RCC 7860 (cell line): ENCODE data around the gene RAPGEF3.

Source experiments
- DNase-seq: peaks from one replicate; pipeline ENCODE4 v3.0.0-alpha.2; 2015; ENCODE audit warnings: low spot score
- FAIRE-seq: peaks from 2 replicates; lab custom pipeline; 2012; peaks lifted over from hg19 to GRCh38; lab: Jason Lieb, UNC

Gene RAPGEF3

GRCh38 chr12:47777741-47778558 is 19.3 kb upstream of the RAPGEF3 start:
- FAIRE-seq: no peak

DNA sequence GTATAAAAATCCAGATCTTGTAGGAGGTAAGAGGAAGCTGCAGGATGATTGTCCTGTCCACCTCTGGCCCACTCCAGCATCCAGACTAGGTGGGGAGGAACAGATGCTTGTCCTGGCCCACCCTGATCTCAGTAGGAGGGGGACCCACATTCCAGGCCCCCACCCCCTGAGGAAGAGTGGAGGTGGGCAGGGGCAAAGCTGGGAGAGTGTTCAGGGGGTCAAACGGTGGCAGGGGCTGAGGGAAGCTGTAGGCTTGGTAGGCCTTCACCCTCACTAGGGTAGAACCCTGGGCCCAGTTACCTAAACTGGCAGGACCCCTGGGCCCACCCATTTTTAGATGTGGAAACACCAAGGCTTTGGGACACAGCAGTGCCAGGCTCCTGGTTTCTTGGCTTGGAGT is 18.5 kb upstream of the RAPGEF3 start:
- FAIRE-seq (no peak), DNase-seq (no peak)

More at GRCh38 chr12:47777741-47778558, 19.3 kb upstream of the RAPGEF3 start:
- DNase-seq: no peak

DNA sequence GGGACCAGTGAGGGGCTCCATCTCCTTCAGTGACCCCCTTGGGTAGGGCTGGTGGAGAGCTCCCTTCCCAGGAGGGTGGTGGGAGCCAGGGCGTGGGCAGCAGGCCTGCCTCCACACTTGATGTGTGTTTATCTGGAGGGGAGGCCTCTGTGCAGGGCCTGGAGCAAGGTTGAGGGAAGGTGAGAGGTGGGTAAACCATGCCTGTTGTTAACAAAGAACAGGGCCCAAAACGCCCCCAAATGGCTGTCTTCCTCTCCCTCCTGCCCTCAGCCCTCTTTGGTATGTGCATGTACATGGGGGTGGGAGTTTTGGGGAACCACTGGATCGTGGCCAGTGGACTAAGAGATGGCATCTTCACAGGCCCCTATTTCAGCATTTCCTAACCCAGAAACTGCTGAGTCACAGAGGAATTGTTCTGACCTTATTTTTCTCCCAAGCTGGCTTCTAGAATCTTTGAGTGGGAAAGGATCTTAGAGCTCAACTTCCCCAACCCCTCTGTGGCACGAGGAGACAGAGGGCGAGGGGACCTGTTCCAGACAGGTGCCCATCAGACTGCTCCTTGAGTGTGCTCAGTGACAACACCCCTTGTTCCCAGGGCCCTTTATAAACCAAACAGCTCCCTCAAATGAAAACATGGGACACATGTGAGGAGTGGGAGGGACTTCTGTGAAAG is 17.9 kb upstream of the RAPGEF3 start:
- no peak for DNase-seq
- FAIRE-seq: no peak

GRCh38 chr12:47775100-47775911 is 16.6 kb upstream of the RAPGEF3 start:
- DNase-seq (no peak), FAIRE-seq (no peak)

- no peak for FAIRE-seq
Measured at GRCh38 chr12:47774663-47775062, 16.0 kb upstream of the RAPGEF3 start.

GRCh38 chr12:47773858-47774580 is 15.3 kb upstream of the RAPGEF3 start:
- FAIRE-seq (no peak), DNase-seq (no peak)

More at GRCh38 chr12:47774663-47775062, 16.0 kb upstream of the RAPGEF3 start:
- DNase-seq: no peak

DNA sequence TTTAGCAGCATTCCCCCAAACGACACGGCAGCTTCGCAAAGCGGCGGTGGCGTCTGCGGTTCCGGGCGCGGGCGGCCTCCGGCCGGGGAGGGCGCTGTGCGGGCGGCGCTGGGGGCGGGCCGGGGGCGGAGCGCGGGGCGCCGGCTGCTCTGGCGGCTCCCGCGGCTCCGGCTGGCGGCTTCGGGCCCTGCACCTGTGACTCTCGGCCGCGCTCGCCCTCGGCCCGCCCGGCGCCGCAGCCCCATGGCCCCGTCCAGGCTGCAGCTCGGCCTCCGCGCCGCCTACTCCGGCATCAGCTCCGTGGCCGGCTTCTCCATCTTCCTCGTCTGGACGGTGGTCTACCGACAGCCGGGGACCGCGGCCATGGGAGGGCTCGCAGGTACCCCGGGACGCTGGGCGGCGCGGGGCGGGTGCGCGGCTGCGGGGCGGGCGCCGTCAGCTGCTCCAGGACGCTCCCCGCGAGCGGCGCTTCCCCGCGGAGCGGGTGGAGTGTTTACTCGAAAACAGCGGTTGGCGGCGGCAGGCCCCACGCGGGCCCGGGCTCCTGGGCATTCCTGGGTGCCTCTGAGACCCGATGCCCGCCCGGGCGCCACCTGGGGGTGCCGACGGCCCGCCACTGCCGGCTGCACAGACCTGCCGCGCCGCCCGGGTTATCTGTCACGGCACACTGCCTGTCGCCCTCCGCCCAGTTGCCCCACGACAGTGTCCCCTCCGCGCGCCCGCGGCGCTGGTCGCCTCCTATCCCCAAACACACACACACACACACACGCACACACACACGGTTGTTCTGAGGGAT is 14.6 kb upstream of the RAPGEF3 start, which contains the start of gene SLC48A1:
TSS of gene SLC48A1 (plus strand) at position 177 of the 796 bp plus-strand sequence. CDS start at position 244, 67 bp downstream.
- FAIRE-seq: no peak
- no peak for DNase-seq

- DNase-seq (no peak), FAIRE-seq (no peak)
Measured at GRCh38 chr12:47772738-47773061, 14.0 kb upstream of the RAPGEF3 start.

- no peak for DNase-seq
- FAIRE-seq: no peak
Measured at GRCh38 chr12:47772094-47772660, 13.5 kb upstream of the RAPGEF3 start.

GRCh38 chr12:47771304-47771703 is 12.6 kb upstream of the RAPGEF3 start:
- no peak for FAIRE-seq
- no peak for DNase-seq

- DNase-seq: no peak
- no peak for FAIRE-seq
Measured at GRCh38 chr12:47770086-47770726, 11.5 kb upstream of the RAPGEF3 start.

DNA sequence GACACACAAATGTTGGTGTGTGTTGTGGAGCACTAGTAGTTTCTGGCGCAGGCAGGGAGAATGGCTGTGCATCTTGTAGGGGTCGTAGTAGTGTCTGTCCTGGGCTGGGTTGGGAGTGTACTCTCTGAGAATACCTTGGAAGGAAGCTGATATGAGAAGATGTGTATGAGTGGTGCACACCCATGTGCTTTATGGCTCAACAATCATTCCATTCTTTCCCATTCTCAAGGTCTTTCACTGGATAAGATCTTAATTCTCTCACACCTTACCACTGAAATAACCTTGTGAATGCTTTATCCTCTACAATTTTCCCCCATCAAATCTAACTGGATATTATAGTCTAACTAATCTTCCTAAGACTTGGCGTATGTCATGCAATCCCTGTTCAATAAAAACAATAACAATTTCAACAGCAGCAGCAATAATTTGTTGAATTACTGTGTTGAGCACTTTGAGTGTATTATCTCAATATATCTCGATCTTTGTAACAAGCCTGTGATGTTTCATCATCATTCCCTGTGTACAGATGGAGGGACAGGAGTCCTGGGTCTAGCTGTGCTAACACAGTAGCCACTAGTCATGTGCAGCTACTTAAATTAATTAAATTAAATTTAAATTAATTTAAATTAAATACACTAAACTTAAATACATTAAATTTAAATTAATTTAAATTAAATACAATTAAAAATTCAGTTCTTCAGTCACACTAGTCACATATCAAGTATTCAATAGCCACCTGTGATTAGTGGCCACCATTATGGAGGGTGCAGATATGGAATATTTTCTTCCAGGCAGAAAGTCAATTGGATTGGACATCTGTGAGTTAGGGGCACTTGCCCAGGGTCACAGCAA is 10.8 kb upstream of the RAPGEF3 start:
- FAIRE-seq: no peak

DNA sequence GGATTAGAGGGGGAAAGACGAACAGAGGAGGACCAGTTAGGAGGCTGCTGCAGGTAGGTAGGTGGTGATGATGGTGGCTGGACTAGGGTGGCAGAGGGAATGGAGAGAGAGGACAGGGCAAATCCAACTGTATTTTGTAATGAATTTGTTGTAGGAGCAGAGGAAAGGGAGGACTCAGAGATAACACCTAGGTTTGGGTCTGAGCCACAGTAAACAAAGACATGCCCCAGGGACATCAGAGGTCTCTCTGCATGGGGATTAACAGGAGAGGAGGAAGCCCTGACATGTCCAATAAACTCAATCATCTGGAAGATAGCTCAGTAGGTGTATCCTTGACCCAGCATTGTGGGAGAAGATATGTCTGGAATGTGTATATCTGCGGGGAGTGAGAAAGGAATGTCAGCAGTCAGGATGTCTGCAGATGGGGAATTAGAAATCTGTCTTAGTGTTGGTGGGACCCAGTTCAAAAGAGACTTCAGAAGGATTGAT is 9.7 kb upstream of the RAPGEF3 start:
- peak; percentile 95 for DNase-seq
- peak; percentile 86 for FAIRE-seq

More for the DNA sequence above, 10.8 kb upstream of the RAPGEF3 start:
- no peak for DNase-seq

DNA sequence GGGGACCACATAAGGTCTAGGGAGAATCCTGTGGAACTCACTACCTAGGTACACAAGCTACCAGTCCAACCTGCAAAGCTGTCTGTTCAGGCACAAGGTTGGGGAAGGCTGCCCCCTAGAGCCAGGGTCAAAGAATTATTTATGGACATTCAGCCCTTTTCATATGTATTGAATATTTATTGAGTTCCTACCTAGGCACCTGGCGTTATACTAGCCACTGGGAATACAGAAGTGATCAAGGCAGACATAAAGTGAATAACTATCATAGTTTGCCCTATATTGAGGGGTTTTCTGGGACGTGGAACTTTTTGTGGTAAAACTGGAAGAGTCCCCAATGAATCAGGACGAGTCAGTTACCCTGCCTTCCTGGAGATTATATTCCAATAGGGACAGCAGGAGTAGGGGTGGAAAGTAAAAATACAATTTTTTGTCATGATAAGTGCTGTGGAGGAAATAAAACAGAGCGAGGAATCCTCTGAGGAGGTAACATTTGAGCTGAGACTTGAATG is 8.6 kb upstream of the RAPGEF3 start:
- DNase-seq: no peak
- FAIRE-seq: no peak

DNA sequence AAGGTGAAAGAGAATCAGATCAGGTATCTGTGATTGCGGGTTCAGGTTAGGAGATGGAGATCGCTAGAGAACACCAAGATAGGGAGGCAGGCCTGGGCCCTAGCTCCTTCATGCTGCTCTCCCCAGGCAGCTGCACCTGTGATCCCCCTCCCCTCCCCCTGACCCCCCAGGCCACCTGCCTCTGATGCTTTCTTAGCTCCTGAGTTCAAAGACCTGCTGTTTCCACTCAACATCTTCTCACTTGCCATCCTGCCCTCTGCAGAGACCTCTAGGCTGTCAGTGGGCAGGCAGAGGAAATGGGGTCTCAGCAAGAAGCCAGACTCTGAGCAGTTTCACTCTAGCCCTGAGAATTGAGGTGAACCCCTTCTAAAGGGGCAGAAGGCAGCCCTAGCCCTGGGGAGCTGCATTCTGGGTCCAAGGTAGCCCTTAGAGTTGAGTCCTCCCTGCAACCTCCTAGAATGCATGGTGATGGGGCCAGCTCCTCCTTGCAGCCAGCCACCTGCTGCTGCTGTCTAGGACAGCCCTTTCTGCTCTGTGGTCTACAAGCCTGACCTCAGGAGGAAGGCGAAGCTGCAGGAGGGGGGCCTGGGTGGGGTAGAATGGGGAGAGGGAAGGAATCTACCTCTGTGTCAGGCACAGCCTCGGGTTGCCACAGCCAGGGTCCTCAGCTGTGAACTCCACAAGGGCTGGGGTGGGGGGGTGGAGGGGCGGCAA is 8.0 kb upstream of the RAPGEF3 start:
- DNase-seq (no peak), FAIRE-seq (no peak)

- DNase-seq: peak; percentile 99
- FAIRE-seq: peak; percentile 94
Measured at GRCh38 chr12:47763481-47764346, 5.0 kb upstream of the RAPGEF3 start.
